GM12864 (cell line): ENCODE data around the gene PTPRG.

ENCODE experiments used
- DNase-seq: peaks from one replicate; pipeline ENCODE4 v3.0.0-alpha.2; 2011; ENCODE audit warnings: low read depth
- H3K4me3 ChIP-seq: 2 replicates; pipeline ENCODE4 v1.5.1; 2011; ENCODE audit warnings: mild to moderate bottlenecking, low read depth, low read length, control low read depth
- TF ChIP-seq, protein P1 (sequence below): IDR thresholded peaks from 2 replicates; pipeline ENCODE4 v1.5.1; 2011; ENCODE audit warnings: low read depth, mild to moderate bottlenecking, moderate library complexity, low read length, control low read depth, inconsistent platforms; ENCODE audit errors: missing control alignments

PTPRG gene

DNA sequence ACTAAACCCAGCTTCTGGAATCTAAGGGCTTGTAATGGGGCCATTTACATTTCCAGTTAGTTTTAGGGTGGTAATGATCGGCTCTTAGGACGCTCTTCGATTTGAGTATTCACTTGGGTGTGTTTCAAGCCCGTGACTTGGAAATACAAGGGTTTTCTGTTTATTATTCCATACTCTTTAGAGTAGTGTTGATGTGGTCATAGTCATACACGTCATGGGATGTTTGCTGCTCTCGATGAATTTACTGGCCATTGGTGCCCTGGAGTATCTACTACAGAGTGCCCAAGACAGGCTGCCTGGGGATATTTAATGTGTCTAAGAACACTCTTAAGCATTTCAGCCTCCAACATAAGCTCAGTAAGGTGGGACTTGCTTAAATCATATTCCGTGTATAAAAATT lies 64.1 kb downstream of the PTPRG start:
- TF ChIP-seq, protein P1, sequence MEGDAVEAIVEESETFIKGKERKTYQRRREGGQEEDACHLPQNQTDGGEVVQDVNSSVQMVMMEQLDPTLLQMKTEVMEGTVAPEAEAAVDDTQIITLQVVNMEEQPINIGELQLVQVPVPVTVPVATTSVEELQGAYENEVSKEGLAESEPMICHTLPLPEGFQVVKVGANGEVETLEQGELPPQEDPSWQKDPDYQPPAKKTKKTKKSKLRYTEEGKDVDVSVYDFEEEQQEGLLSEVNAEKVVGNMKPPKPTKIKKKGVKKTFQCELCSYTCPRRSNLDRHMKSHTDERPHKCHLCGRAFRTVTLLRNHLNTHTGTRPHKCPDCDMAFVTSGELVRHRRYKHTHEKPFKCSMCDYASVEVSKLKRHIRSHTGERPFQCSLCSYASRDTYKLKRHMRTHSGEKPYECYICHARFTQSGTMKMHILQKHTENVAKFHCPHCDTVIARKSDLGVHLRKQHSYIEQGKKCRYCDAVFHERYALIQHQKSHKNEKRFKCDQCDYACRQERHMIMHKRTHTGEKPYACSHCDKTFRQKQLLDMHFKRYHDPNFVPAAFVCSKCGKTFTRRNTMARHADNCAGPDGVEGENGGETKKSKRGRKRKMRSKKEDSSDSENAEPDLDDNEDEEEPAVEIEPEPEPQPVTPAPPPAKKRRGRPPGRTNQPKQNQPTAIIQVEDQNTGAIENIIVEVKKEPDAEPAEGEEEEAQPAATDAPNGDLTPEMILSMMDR = no peak
- H3K4me3 ChIP-seq = no peak overlapping the region
- no peak for DNase-seq

DNA sequence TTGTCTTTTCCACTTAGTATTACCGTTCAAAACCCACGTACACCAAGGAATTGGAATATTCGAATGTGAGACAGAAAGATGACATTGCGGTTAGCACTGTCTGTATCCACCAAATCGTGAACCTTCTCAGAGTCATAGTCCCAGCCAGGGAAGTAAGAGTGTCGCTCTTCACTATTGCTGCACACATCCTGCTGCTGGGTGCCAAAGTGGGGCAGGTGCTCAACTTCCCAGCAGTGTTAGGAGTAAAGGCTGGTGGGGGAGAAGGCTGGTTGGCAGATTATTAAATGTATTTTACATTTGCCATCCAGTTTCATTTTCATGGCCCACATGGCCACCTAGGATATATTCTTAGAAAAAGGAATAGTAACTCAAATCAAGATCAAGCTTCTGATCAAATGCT lies 65.1 kb downstream of the PTPRG start:
- DNase-seq = no peak
- TF ChIP-seq, protein P1 = no peak
- H3K4me3 ChIP-seq = no peak overlapping the region

DNA sequence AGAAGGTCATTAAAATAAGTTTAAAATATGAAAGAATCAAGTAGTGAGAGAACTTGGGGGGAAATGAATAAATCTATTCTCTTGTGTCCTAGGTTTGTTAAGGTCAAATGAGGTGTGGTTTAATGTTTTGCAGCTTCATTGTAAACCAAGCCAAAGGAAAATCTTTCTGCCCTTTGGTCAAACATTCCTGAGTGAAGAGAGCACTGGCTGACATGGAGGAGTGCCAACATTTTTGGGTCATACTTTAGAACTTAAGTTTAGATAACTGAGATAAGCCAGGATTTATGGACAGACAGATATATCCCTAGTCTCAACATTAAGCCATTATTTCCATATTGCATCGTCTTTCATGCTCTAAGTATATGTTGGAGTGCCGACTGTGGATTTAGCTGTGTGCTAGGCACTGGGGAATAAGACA lies 66.4 kb downstream of the PTPRG start:
- no peak overlapping the region for H3K4me3 ChIP-seq
- TF ChIP-seq, protein P1 = no peak
- DNase-seq = no peak

DNA sequence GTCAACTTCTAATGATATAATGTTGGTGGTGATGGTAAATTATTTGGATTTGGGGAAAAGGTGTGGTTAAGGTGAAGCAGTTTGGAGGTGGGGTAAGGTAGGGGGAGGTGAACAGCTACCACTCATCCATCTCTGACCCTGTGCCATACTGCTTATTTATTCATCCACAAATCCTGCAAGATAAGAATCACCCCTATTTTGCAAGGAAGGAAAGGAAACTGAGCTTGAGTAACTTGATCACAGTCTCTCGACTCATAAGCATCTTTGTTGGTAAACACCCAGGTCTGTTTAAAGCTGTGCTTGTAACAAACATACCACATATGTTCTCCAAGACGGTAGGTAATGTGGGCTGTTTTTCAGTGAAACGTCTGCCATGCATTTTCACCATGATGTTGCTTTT lies 67.3 kb downstream of the PTPRG start:
- DNase-seq = no peak
- TF ChIP-seq, protein P1 = no peak

DNA sequence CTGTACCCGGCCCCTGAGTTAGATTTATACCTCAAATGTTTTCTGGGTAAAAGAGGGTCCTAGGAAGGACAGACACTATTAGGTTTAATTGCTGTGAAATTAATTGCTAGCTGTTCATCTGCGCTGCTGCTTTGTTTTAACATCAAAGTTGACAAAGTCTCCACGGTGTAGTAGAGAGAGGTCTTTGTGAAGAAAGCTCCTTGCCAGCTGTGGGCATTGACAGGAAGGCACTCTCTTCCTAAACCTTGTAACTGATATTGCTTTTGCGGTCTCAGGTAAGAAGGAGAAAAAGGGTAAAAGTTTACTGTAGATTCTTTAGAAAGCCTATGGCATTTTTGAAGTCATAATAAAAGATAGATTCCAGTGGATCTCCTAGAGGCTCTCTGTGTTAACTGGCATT lies 68.1 kb downstream of the PTPRG start:
- H3K4me3 ChIP-seq = no peak overlapping the region
- DNase-seq = no peak
- TF ChIP-seq, protein P1 = no peak

More for the DNA sequence above, 67.3 kb downstream of the PTPRG start:
- H3K4me3 ChIP-seq = no peak overlapping the region

DNA sequence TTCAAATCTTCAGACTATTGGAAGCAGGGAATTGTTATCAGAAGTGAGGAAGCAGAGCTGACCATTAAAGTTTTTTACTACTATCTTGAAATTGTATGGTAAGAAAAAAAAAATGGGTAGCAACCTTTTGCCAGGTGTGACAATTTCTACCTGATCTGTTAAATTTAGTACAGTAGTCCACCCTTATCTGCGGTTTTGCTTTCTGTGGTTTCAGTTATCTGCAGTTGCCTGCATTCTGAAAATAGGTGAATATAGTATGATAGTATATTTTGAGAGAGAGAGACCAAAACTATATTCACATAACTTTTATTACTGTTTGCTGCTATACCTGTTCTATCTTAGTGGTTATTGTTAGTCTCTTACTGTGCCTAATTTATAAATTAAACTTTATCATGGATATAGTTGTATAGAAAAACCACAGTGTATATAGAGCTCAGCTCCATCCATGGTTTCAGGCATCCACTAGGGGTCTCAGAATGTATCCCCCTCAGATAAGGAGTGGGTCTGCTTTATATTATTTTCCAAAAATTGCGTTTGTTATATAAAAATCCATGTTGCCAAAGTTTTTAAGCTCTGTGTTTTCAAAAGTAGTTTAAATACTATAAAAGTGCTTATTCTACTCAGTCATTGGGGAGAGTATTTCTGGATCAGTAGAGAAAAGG lies 69.9 kb downstream of the PTPRG start:
- H3K4me3 ChIP-seq = no peak overlapping the region
- TF ChIP-seq, protein P1 = no peak
- peak; percentile 10 for DNase-seq

DNA sequence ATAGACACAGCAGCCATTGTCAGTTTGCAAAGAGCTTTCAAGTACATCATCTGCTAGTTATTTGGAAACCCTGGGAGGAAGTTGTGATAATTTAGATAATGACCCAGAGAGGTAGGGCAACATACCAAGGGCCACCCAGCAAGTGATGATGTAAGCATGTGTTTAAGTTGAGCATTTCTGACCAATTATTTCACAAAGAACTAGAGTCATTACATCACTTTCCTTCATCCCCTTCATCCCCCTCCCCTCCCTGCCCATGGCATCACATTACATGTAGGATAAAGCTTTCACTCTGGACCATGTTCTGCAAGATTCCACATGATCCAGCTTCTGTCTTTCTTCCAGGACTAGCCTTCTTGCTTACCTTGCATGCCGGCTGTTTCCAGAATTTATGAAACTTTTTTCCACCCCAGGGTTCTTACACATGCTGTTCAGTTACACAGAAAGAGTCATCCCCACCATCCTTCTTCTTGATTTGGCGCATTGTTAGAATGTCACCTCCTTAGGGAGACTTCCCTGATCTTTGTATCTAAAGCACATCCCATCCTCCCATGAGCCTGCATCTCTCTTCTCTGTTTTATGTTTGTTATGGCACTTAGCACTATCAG lies 71.3 kb downstream of the PTPRG start:
- TF ChIP-seq, protein P1 = no peak

More for the DNA sequence above, 71.3 kb downstream of the PTPRG start:
- no peak for DNase-seq
- no peak overlapping the region for H3K4me3 ChIP-seq
